SK-N-SH (cell line): ENCODE data around the gene RADIL. TPM values are rescaled to one million over a fixed set of nuclear protein-coding genes. Genes with fewer than 3 reads are reported as not detected.

ENCODE experiments used
- CTCF ChIA-PET: fragments of 300-600, 350-600 bp; formaldehyde crosslinking; extraction: SDS; loops from one replicate; lab custom pipeline; 2021; lab: Yijun Ruan, JAX
- POLR2A ChIA-PET: fragments of 350-600 bp; sonication (Branson Sonifier 250); formaldehyde crosslinking; extraction: SDS; loops from one replicate; lab custom pipeline; 2020; ENCODE audit warnings: antibody characterized with exemption, inconsistent platforms; lab: Yijun Ruan, JAX
- DNase-seq: peaks from one replicate; pipeline ENCODE4 v3.0.0; 2012
- H2AFZ ChIP-seq: fragments of 200-600 bp; sonication (generic); 2 replicates; pipeline ENCODE4 v1.8.1; 2016; ENCODE audit warnings: antibody characterized with exemption, mild to moderate bottlenecking, low read depth
- H3F3A ChIP-seq: fragments of 200-600 bp; sonication (generic); replicated peaks from 2 replicates; pipeline ENCODE3; 2016; ENCODE audit warnings: antibody characterized with exemption, mild to moderate bottlenecking; ENCODE audit not compliant: insufficient read depth
- H3K27ac ChIP-seq, 2 experiments: fragments of 200-500 bp in 1 of 2; fragments of 200-600 bp in 1 of 2; sonication (Bioruptor generic) in 1 of 2; sonication (generic), shearing (Covaris generic) in 1 of 2; 2 replicates each; pipeline versions ENCODE4 v1.5.1 to v1.6.1; 2014 to 2016; ENCODE audit warnings: low read depth in 2 of 2, inconsistent platforms in 1 of 2, low read length in 1 of 2, mild to moderate bottlenecking in 1 of 2, mixed read lengths in 1 of 2
- H3K27me3 ChIP-seq: fragments of 200-600 bp; sonication (generic), shearing (Covaris generic); 2 replicates; pipeline ENCODE4 v1.6.1; 2016; ENCODE audit warnings: mixed run types; ENCODE audit not compliant: insufficient read depth
- H3K36me3 ChIP-seq, 2 experiments: fragments of 200-500 bp in 1 of 2; fragments of 200-600 bp in 1 of 2; sonication (Bioruptor generic) in 1 of 2; sonication (generic) in 1 of 2; replicated peaks in 1 of 2; 2 replicates each; pipeline versions ENCODE3 to v1.5.1; 2014 to 2016; ENCODE audit warnings: low read length in 1 of 2, mild to moderate bottlenecking in 1 of 2; ENCODE audit not compliant: insufficient read depth in 2 of 2, control insufficient read depth in 1 of 2
- H3K4me1 ChIP-seq, 2 experiments: fragments of 200-500 bp in 1 of 2; fragments of 200-600 bp in 1 of 2; sonication (Bioruptor generic) in 1 of 2; sonication (generic), shearing (Covaris generic) in 1 of 2; 2 replicates each; pipeline versions ENCODE4 v1.5.1 to v1.6.1; 2014 to 2016; ENCODE audit warnings: low read depth in 1 of 2, low read length in 1 of 2, mixed run types in 1 of 2; ENCODE audit not compliant: insufficient read depth in 2 of 2, control insufficient read depth in 1 of 2
- H3K4me2 ChIP-seq: fragments of 200-600 bp; sonication (generic), shearing (Covaris generic); 2 replicates; pipeline ENCODE4 v1.6.1; 2017; ENCODE audit warnings: mixed run types
- H3K4me3 ChIP-seq, 2 experiments: fragments of 200-500 bp in 1 of 2; fragments of 200-600 bp in 1 of 2; sonication (Bioruptor generic) in 1 of 2; sonication (generic), shearing (Covaris generic) in 1 of 2; 2 replicates each; pipeline versions ENCODE4 v1.5.1 to v1.8.1; 2014 to 2016; ENCODE audit warnings: low read depth in 2 of 2, inconsistent platforms in 1 of 2, low read length in 1 of 2, mild to moderate bottlenecking in 1 of 2, mixed read lengths in 1 of 2, moderate library complexity in 1 of 2
- H3K79me2 ChIP-seq: fragments of 200-600 bp; sonication (generic); 2 replicates; pipeline ENCODE4 v1.8.1; 2017; ENCODE audit warnings: mild to moderate bottlenecking; ENCODE audit not compliant: insufficient read depth
- H3K9ac ChIP-seq: fragments of 200-600 bp; sonication (generic); 2 replicates; pipeline ENCODE4 v1.6.1; 2017; ENCODE audit warnings: mixed run types
- H3K9me2 ChIP-seq: fragments of 200-600 bp; sonication (generic); 2 replicates; pipeline ENCODE4 v1.6.1; 2017; ENCODE audit warnings: mixed run types
- H3K9me3 ChIP-seq: fragments of 200-600 bp; sonication (generic); 2 replicates; pipeline ENCODE4 v1.6.1; 2017; ENCODE audit warnings: mixed run types, mild to moderate bottlenecking, moderate library complexity
- H4K20me1 ChIP-seq: fragments of 200-600 bp; sonication (generic); 2 replicates; pipeline ENCODE4 v1.6.1; 2017; ENCODE audit warnings: mild to moderate bottlenecking, mixed run types; ENCODE audit not compliant: insufficient read depth
- GABPA ChIP-seq: IDR thresholded peaks from 2 replicates; pipeline ENCODE4 v1.4.0; 2012; ENCODE audit warnings: low read depth, mild to moderate bottlenecking
- JUND ChIP-seq: IDR thresholded peaks from 2 replicates; pipeline ENCODE4 v1.4.0; 2012
- MEF2A ChIP-seq: IDR thresholded peaks from 2 replicates; pipeline ENCODE4 v1.4.0; 2012; ENCODE audit warnings: low read depth, borderline replicate concordance
- NFIC ChIP-seq: IDR thresholded peaks from 2 replicates; pipeline ENCODE4 v1.4.0; 2012; ENCODE audit warnings: borderline replicate concordance
- RAD21 ChIP-seq: IDR thresholded peaks from 2 replicates; pipeline ENCODE4 v1.6.1; 2012; ENCODE audit warnings: mild to moderate bottlenecking, low read length
- RCOR1 ChIP-seq: fragments of 150-350 bp; IDR thresholded peaks from 2 replicates; pipeline ENCODE4 v1.6.1; 2017; ENCODE audit warnings: antibody characterized with exemption, low read length
- SIN3A ChIP-seq: IDR thresholded peaks from 2 replicates; pipeline ENCODE4 v1.6.1; 2012; ENCODE audit warnings: low read depth, mild to moderate bottlenecking, low read length, moderate library complexity, borderline replicate concordance
- SMC3 ChIP-seq: IDR thresholded peaks from 2 replicates; pipeline ENCODE4 v1.6.1; 2012; ENCODE audit warnings: low read depth, low read length, improper control_type of control experiment
- TEAD4 ChIP-seq: IDR thresholded peaks from 2 replicates; pipeline ENCODE4 v1.4.0; 2012; ENCODE audit warnings: mild to moderate bottlenecking, borderline replicate concordance; ENCODE audit not compliant: insufficient read depth
- YY1 ChIP-seq: IDR thresholded peaks from 2 replicates; pipeline ENCODE4 v1.4.0; 2012; ENCODE audit warnings: low read depth, mild to moderate bottlenecking
- WGBS: methylation state at CpG from one replicate; pipeline ENCODE4 v1.1.6; 2017; ENCODE audit warnings: low lambda C conversion rate; 5-methylcytosine and 5-hydroxymethylcytosine counted together
- polyA plus RNA-seq, 3 experiments: library from polyadenylated mRNA; depleted of rRNA; stranded (reverse); fragments of >200 nt; gene quantifications; 2 replicates each; pipeline ENCODE4 v1.2.3, GENCODE V29; 2012
- TF ChIP-seq, protein P1 (sequence below): IDR thresholded peaks from 2 replicates; pipeline ENCODE4 v1.4.0; 2012; ENCODE audit warnings: low read depth, borderline replicate concordance
- TF ChIP-seq, protein P2 (sequence below): fragments of 200-600 bp; sonication (generic); IDR thresholded peaks from 2 replicates; pipeline ENCODE4 v1.6.1; 2017; ENCODE audit warnings: antibody characterized with exemption, mild to moderate bottlenecking, moderate library complexity
- TF ChIP-seq, protein P3 (sequence below): IDR thresholded peaks from 2 replicates; pipeline ENCODE4 v1.6.1; 2012; ENCODE audit warnings: mild to moderate bottlenecking, low read depth, low read length, moderate library complexity
- TF ChIP-seq, protein P4 (sequence below): fragments of 150-350 bp; IDR thresholded peaks from 2 replicates; pipeline ENCODE4 v1.6.1; 2016; ENCODE audit warnings: mild to moderate bottlenecking, low read depth, low read length

RADIL gene
- polyA plus RNA-seq, 1 of the 3 experiments (the other 2 are of a cell fraction): 4.3 TPM

DNA sequence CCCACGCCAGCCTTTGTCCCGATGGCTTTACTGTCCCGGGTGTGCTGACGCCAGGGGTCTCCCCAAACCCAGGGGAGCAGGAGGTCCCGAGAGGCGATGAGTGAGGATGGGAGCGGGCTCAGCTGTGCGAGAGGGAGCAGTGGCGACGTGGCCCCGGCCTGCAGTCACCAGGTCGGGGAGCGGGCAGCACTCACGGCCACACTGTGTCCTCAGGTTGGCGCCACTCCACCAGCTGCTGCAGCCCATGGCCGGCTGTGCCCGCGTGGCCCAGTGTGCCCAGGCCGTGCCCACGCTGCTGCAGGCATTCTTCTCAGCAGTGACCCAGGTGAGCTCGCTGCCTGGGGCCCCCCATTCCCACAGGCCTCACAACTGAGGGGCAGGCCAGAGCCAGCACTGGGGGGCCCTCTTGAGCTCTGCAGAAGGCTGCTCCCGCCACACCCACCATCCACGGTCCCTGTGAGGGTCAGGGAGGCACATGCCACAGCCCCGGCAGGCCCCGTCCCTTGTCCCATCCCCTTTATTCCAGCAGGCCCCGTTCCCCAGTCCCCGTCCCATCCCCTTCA lies 94.8 kb downstream of the RADIL start:
- CTCF ChIA-PET: interaction anchor here (0.6 to 9.2 kb wide), 4 partner anchors 10 to 1849 kb away, joined by 3 to 63 read pairs (median 18); partner anchors contain the start of genes AP5Z1 and RADIL
- no peak overlapping the region for H3K9ac ChIP-seq

More for the DNA sequence above, 94.8 kb downstream of the RADIL start:
- no peaks in the 10 kb centered on the region for H3K79me2 ChIP-seq
- no peaks in the 10 kb centered on the region for H3K9me3 ChIP-seq
- POLR2A ChIA-PET: interaction anchor here (1.6 to 1.8 kb wide), 2 partner anchors 10 to 13 kb away, joined by 6 to 9 read pairs; partner anchors contain the start of gene AP5Z1
- no peaks in the 10 kb centered on the region for H3F3A ChIP-seq
- H3K36me3 ChIP-seq: peaks cover 26 to 79% of the 10 kb centered on the region in 2 experiments
- TF ChIP-seq, protein P1, sequence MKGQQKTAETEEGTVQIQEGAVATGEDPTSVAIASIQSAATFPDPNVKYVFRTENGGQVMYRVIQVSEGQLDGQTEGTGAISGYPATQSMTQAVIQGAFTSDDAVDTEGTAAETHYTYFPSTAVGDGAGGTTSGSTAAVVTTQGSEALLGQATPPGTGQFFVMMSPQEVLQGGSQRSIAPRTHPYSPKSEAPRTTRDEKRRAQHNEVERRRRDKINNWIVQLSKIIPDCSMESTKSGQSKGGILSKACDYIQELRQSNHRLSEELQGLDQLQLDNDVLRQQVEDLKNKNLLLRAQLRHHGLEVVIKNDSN: no peak
- TF ChIP-seq SIN3A (no peak), SMC3 (no peak), NFIC (no peak), JUND (no peak), RAD21 (no peak), RCOR1 (no peak), TEAD4 (no peak), MEF2A (no peak), GABPA (no peak), YY1 (no peak)
- TF ChIP-seq, protein P2, sequence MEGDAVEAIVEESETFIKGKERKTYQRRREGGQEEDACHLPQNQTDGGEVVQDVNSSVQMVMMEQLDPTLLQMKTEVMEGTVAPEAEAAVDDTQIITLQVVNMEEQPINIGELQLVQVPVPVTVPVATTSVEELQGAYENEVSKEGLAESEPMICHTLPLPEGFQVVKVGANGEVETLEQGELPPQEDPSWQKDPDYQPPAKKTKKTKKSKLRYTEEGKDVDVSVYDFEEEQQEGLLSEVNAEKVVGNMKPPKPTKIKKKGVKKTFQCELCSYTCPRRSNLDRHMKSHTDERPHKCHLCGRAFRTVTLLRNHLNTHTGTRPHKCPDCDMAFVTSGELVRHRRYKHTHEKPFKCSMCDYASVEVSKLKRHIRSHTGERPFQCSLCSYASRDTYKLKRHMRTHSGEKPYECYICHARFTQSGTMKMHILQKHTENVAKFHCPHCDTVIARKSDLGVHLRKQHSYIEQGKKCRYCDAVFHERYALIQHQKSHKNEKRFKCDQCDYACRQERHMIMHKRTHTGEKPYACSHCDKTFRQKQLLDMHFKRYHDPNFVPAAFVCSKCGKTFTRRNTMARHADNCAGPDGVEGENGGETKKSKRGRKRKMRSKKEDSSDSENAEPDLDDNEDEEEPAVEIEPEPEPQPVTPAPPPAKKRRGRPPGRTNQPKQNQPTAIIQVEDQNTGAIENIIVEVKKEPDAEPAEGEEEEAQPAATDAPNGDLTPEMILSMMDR: no peak
- TF ChIP-seq, protein P3, sequence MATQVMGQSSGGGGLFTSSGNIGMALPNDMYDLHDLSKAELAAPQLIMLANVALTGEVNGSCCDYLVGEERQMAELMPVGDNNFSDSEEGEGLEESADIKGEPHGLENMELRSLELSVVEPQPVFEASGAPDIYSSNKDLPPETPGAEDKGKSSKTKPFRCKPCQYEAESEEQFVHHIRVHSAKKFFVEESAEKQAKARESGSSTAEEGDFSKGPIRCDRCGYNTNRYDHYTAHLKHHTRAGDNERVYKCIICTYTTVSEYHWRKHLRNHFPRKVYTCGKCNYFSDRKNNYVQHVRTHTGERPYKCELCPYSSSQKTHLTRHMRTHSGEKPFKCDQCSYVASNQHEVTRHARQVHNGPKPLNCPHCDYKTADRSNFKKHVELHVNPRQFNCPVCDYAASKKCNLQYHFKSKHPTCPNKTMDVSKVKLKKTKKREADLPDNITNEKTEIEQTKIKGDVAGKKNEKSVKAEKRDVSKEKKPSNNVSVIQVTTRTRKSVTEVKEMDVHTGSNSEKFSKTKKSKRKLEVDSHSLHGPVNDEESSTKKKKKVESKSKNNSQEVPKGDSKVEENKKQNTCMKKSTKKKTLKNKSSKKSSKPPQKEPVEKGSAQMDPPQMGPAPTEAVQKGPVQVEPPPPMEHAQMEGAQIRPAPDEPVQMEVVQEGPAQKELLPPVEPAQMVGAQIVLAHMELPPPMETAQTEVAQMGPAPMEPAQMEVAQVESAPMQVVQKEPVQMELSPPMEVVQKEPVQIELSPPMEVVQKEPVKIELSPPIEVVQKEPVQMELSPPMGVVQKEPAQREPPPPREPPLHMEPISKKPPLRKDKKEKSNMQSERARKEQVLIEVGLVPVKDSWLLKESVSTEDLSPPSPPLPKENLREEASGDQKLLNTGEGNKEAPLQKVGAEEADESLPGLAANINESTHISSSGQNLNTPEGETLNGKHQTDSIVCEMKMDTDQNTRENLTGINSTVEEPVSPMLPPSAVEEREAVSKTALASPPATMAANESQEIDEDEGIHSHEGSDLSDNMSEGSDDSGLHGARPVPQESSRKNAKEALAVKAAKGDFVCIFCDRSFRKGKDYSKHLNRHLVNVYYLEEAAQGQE: no peak
- TF ChIP-seq, protein P4, sequence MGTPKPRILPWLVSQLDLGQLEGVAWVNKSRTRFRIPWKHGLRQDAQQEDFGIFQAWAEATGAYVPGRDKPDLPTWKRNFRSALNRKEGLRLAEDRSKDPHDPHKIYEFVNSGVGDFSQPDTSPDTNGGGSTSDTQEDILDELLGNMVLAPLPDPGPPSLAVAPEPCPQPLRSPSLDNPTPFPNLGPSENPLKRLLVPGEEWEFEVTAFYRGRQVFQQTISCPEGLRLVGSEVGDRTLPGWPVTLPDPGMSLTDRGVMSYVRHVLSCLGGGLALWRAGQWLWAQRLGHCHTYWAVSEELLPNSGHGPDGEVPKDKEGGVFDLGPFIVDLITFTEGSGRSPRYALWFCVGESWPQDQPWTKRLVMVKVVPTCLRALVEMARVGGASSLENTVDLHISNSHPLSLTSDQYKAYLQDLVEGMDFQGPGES: no peak
- no peak overlapping the region for H3K27ac ChIP-seq
- H3K4me3 ChIP-seq: no peak overlapping the region
- WGBS: 95% methylated on average over 23 of the region's 27 CpGs
- no peak overlapping the region for H3K4me2 ChIP-seq
- H2AFZ ChIP-seq: no peak overlapping the region
- H3K9me2 ChIP-seq: no peaks in the 10 kb centered on the region
- H4K20me1 ChIP-seq: no peaks in the 10 kb centered on the region
- DNase-seq: no peak
- no peaks in the 10 kb centered on the region for H3K4me1 ChIP-seq
- no peaks in the 10 kb centered on the region for H3K27me3 ChIP-seq
